HG02763 (cell line): ENCODE data around the gene EXOC8.
"Not testable (repeated sequence)": the region's sequence is repeated elsewhere in the genome, so short reads cannot be mapped to it uniquely, and the experiment has no call there.

Source experiments
- ATAC-seq: cut with Tn5 transposase; IDR thresholded peaks from one replicate; pipeline ENCODE4 v1.9.1; 2021; ENCODE audit warnings: mild to moderate bottlenecking, moderate library complexity; ENCODE audit not compliant: unreplicated experiment

The EXOC8 gene

DNA sequence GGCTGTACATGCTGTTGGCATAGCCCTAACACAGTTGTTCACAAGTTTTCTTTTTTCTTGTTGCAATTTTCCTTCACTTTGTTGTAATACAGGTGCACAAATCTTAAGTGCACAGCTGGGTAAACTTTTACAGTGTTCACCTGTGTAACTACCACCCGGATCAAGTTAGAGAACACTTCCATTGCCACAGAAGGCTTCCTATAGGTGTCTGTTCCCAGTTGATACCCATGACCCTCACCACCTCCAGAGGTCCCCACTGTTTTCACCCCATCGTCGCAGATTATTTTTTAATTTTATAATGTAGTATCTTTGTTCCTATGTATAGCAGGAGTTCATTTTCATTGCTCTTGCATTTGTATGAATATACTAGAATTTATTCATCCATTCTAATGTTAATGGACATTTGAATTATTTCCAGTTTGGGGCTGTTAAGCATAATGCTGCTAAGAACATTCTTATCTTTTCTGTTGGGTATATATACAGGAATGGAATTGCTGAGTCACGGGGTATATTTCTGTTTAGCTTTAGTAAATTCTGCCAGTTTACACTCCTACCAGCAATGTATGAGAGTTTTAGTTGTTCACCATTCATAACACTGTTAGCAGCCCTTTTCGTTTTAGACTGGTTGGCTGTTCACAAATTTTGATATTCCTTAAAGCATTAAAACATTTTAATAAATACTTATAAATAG is 16.8 kb upstream of the EXOC8 start:
- no peak for ATAC-seq

DNA sequence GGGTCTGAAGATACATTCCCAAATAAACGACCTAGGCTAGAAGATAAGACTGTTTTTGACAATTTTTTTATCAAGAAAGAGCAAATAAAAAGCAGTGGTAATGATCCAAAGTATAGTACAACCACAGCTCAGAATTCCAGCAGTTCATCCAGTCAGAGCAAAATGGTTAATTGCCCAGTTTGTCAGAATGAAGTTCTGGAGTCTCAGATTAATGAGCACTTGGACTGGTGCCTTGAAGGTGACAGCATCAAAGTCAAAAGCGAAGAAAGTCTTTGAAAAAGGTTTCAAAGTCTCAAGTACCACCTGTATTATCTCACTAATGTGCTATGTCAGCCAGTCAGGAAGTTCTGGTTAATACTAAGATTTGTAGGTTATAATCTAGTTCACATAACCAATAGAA is 15.4 kb upstream of the EXOC8 start:
- no peak for ATAC-seq

DNA sequence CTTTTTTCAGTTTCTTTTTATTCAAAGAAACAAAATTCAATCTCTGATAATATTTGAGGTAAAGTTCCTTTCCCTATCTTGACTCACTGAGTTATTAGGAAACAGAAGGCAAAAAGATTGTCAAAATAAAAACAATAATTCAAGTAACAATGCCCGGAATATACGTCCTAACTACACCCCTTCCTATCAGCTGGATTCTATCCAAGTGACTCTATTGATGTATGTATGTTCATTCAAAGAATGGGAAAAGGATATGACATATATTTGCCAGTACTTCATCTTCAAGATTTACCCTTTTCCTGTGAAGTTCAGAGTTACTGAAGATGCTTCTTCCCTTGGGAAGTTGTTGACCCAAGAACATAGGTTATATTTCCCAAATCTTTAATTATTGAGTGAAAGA is 14.2 kb upstream of the EXOC8 start:
- ATAC-seq = no peak

DNA sequence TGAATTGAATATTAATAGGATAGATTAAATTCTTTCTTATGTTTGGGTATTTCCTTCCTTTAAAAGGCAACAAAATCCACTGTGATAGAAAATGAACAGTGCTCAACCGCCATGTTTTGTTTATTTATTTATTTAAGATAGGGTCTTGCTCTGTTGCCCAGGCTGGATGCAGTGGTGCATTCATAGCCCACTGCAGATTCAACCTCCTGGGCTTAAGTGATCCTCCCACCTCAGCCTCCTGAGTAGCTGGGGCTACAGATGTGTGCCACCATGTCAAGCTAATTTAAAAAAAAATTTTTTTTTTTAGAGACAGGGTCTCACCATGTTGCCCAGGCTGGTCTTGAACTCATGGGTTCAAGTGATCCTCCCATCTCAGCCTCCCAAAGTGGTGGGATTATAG is 11.2 kb upstream of the EXOC8 start:
- ATAC-seq = not testable (repeated sequence)

DNA sequence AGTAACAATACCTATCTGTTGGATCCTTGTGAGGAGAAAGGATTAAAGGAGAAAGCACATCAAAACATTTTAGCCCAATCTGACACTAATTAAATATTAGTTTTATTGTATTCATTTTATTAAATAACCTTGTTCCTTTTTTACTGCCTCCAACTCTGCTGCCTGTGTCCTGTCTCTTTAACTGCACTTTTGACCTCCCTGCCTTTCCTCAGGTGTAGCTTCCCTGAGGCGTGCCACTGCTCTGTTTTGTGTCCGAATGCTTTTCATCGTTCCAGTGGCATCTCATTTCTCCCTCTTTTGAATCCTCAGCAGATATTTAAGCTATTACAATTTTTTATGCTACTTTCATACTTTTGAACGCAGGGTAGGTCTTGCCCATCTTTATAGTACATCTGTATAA is 10.8 kb upstream of the EXOC8 start:
- no peak for ATAC-seq

DNA sequence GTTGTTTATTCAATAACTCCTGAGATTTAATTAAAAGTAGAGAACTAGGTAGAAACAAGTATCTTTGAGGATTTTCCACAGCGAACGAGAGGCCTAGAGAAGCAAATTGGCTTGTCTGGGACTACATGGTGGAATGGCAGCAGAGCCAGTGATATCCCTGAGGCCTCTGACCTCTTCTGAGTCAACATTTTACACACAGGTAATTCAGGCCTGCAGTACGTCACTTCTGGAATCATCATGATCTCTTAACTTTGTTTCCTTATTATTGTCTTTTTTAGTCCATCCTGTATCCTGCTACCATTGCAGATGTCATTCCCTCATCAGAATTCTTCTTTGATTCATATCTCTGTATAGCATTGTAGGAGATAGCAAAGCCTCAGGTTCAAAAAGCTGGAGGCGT is 10.3 kb upstream of the EXOC8 start:
- no peak for ATAC-seq

DNA sequence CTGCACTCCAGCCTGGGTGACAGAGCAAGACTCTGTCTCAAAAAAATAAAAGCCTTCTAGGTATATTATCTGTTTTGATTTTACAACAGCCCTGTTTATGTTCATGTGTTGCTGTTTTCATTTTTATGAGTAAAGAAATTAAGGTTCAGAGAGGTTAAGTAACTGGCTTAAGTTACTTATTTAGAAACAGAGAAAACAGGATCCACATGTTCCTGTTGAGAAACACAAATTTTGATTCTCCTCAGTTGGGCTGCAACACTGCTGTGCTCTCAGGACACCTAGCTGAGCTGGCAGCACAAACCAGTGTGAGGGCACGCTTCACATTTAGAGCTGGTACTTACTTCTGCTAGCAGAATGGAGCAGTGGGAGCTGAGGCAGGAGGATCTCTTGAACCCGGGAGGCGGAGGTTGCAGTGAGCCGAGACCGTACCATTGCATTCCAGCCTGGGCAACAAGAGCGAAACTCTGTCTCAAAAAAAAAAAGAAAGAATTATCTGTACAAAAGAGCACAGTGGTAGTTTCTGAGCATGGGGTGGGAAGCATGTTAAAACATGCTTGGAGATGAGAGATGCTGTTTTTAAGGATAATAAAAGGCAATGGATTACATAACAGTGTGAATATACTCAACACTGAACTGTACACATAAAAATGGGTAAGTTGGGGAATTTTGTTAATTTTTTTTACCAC is 2.8 kb upstream of the EXOC8 start:
- no peak for ATAC-seq

DNA sequence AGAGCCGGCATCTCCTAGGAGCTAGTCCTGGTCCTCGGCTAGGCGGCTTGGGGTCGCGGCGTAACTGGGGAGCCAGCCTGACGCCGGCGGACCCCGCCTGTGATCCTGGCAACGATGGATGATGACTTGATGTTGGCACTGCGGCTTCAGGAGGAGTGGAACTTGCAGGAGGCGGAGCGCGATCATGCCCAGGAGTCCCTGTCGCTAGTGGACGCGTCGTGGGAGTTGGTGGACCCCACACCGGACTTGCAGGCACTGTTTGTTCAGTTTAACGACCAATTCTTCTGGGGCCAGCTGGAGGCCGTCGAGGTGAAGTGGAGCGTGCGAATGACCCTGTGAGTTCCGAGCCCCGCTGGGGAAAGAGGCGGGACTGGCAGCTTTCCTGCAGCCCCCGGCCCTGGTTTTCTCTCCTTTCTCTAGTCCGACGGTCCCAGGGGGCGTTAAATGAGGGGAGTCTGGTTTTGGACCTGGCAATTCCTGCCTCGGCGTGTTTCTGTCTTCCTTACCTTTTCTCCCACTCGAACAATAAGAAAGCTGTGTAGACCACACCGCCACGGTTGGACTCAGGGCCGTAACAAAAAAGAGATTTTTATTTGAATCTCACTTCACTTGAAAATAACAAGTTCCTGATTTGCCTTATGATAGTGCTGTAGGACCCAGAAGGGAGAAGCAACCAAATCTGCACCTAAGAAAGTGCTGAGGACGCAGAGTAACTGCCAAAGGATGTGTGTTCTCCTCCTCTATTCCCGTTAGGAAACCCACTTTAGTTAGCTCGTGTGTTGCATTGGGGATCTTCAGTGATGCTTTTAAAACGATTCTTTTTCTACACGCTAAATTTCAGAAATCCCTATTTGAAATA is 847 bp upstream of the EXOC8 start, which contains the start of gene SPRTN:
SPRTN (plus strand) TSS at position 24 of the 859 bp plus-strand sequence; CDS start at position 115, 91 bp downstream.
- ATAC-seq = no peak

DNA sequence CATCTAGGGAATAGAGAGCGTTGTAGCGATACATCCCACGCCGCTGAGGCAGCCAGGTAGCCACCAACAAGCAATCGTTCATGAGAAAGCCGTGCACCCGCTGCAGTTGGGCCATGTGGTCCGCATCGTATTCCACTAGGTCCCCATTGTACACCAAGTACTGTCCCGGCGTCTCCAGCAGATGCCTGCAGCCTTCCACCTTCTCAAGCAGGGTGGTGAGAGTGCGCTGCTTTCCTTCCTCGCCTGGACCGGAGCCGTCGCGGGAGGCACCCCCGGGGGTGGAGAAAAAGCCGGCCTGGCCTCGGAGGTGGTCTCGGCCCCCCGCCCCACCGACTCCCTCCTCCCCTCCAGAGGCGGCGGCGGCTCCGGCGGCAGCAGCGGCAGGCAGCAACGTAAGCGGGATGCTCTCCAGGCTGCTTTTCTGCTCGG is 595 bp downstream of the EXOC8 start:
- no peak for ATAC-seq

DNA sequence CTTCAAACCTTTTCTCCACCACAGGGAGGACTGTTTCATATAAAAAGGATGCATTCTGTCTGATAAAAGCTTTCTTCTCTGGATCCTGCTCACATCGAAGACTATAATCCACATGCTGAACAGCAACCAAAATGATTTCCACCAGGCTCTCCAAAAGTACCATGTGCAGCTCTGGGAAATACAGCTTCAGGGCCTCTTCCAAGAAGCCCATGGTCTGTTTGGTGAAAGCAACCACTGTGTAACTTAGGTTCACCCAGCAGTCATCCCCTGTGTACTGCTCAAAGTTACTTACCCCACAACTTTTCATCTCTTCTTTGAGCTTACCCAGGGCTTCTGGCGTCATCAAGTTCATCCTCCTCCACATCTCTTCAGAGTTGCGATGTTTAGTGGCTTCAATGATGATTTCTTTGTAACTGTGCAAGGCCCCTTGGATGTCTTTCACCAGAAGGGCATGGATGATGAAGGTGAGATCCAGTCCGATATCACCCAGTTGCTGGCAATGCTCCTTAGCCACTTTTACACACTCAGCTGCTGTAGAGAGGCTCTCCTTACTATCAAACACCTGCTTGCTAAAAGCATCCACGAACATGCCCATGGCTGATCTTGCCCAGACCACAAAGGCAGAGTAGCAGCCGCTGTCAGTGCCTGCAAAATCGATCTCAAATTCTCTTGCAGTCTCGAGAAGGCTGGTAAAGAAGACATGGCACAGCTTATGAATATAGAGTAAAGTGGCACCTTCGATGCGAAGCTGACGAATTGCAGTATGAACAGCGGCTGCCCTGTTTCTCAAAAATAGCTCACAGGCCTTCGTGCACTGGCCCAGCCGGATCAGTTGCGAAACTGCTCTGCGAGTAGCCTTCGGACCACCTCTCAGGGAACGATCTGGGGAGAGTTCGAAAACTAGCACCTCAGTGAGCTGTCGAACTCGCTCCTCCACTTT is 1.7 kb downstream of the EXOC8 start:
- ATAC-seq = no peak

DNA sequence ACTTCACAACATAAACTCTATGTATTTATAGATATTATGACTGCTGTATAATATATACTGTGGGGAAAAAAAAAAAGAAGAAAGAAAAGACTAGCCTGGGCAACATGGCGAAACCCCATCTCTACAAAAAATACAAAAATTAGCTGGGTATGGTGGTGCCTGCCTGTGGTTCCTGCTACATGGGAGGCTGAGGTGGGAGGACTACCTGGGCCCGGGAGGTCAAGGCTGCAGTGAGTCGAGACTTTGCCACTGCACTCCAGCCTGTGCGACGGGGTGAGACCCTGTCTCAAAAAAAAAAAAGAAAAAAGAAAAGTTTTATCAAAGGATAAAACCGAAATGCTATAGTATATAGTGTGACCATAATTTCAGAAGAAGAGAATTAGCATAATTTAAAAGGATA is 2.7 kb downstream of the EXOC8 start:
- ATAC-seq = no peak

DNA sequence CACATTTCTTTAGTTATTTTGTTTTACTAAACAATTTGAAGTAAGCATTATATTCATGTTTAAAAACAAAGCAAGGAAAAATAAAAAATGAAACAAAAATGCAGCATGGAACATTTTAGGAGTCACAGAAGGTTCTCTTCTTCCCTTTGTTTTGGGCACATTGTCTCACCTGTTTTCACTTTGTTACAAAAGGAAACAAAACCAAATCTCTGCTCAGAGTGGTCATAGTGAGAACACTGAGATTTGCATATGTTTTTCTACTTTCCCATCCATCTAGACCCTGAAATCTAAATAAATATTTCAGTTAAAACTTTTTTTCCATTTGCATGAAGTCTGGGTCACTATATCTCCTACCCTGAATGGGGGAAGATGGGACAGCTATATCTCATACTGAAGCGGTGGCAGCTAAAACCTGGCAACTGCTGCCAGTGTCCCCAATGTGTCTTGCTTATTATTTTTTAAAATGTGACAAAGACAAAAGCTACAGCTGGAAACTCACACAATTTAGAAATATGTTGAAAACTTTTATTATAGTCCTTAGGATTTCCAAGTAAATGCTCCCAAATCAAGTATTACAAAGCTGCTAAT is 3.5 kb downstream of the EXOC8 start:
- no peak for ATAC-seq

DNA sequence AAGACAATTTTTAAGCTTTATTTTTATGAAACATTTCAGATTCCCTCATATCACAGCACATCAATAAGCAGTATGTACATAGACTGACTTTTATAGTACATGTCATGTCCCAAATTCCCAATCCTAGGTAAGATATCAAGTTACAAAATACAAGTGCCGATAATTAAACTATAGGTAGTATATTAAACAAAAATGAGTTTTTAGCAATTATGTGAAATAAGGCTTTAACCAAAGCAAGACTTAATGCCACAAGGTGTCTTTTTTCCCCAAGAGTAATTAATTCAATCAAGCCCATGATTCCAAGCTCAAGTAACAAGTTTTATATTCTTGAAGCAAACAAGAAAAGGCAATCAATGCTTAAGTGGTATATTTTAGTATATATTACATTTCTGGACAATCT is 4.9 kb downstream of the EXOC8 start:
- ATAC-seq = no peak

DNA sequence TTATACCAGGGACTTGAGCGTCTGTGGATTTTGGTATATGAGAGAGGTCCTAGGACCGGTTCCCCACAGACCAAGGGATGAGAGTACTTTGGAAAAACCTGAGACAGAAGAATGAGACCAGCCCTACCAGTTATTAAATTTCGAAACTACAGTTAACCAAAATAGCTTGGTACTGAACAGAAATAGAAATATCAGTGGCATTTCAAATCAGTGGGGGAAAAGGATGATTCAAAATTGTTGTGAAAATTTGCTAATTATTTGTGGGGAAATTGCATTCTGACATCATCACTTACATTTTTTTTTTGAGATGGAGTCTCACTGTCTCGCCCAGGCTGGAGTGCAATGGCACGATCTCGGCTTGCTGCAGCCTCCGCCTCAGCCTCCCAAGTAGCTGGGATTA is 8.2 kb downstream of the EXOC8 start:
- ATAC-seq = no peak

DNA sequence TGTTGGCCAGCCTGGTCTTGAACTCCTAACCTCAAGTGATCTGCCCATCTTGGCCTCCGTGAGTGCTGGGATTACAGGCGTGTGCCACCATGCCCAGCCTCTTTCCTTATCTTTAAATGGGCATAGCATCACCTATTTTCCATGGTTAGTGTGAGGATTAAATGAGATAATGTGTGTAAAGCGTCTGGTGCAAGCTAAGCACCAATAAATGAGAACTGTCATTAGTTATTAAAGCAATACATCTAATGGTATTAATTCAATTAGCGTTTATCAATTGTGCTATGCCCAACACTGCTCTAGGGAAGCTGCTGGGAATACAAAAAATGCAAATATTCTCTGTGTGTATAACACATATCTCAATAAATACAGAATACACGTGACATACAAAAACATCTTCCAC is 10.0 kb downstream of the EXOC8 start:
- no peak for ATAC-seq

DNA sequence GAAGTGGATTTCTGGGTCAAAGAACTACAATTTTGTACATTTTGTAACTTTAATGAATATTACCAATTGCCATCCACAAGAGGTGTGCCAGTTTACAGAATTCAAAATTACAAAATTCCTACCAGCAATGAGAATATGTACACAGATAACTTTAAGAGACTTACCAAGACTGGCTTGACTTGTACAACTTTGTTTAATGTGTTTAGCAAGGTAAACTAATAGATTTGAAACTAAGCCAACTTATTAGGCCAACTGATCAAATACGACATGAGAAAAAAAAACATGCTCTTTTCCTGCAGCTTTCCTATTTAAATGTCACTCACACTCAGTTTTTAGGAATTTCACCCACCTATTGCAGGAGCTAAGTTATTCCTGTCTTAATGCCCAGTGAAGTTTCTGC is 11.4 kb downstream of the EXOC8 start:
- no peak for ATAC-seq

DNA sequence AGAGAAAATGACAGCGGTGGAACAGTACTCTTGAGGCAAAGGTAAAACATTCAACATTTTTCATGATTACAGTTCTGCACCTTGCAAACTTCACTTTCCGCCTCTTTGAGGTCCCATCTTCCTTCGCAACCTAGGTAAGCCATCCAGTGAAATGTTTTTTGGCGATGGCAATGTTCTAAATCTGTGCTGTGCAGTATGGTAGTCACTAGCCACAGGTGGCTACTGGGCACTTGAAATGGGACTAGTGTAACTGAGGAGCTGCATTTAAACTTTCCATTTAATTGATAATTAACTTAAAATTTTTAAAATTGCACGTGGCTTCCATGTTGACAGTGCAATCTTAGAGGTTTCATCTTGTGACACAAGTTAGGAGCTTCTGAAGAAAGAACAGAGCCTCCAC is 13.0 kb downstream of the EXOC8 start:
- no peak for ATAC-seq

DNA sequence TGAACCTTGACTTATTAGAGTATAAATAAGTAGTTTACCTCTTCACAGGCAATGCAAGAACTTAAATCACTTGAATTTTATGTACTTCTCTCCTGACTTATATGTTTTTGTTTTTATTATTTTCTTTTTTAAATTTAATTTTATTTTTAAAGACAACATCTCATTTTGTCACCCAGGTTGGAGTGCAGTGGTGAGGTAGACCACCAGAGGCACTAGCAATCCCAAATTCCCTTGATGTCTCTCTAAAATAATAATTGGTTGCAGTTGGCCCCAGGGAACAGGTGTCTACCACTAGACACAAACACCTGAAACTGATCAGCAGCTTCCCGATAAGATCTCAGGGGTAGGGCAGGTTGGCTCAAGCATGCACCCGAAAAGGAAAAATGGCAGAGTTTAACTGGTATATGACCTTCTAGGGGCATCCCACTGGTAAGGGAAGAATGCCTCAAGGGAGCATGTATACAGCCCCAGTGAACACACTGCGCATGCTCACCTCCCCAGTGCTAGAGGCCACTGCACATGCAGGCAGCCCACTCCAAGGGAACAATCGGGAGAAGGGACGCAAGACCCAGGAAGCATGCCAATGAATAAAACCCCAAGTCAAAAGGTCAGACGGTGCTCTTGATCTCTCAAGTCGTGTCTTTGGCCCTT is 14.6 kb downstream of the EXOC8 start:
- no peak for ATAC-seq

DNA sequence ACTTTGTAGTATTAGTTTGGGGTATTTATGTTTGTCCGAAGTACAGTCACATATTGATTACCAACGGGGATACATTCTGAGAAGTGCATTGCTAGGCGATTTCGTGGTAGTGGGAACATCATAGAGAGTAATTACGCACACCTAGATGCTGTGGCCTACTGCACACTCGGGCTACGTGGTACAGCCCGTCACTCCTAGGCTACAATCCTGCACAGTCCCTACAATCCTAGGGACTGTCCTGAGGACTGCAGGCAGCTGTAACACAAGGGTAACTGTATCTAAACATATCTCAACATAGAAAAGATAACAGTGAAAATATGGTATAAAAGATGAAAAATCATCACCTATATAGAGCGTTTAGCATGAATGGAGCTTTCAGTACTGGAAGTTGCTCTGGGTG is 18.6 kb downstream of the EXOC8 start:
- ATAC-seq = no peak

DNA sequence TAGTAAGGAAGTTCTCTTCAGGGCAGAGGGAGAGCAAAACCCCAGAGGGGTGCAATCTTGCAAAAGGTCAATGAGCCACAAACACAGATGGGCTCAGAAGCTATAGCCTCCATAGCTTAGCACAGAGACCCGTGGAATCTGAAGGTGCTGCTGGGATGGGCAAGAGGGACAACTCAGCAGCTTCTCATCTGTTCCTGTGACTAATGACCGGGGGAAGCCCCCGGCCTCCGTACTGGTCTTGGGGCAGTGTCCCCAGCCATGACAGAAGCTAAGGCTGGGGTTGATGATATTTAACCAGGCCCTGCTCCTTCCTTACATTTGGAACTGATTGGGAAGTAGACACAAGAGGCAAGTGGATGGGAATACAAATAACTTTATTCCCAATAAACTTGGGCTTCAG is 19.1 kb downstream of the EXOC8 start:
- no peak for ATAC-seq
